GM23248 (cell line): ENCODE results near the gene BTG3.

Experiments used
- EZH2 ChIP-seq: fragments of 200-600 bp; sonication (generic); IDR thresholded peaks from 2 replicates; pipeline ENCODE4 v1.6.1; 2018; ENCODE audit warnings: antibody characterized with exemption, mild to moderate bottlenecking; ENCODE audit not compliant: insufficient read depth, poor library complexity, severe bottlenecking
- EZH2phosphoT487 ChIP-seq: fragments of 200-600 bp; sonication (generic); IDR thresholded peaks from 2 replicates; pipeline ENCODE4 v1.6.1; 2018; ENCODE audit warnings: antibody characterized with exemption, moderate library complexity, mild to moderate bottlenecking, low read depth; ENCODE audit not compliant: insufficient read depth

DNA sequence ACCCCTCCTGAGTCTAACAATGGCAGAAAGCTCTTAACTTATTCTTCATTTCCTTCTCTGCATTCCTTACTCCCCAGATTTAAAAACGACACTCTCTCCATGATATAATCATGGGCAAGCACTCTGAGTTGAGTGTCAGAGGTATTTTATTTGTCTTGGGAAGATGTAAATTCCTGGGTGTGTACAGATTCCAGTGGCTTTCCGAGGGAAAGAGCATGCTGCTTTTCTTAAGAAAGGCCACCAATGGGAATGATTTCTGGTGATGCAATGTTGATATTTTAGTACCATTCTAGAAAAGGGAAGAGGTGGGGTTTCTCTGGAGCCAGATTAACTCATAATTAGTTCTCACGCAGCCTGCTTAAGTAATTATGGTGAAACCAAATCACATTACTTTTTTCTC lies 47.8 kb upstream of the BTG3 start:
- TF ChIP-seq EZH2phosphoT487 (no peak), EZH2 (no peak)
